GM18499 (cell line): ENCODE measurements around the gene ABCF2.

Source experiments
- ATAC-seq: cut with Tn5 transposase; IDR thresholded peaks from one replicate; pipeline ENCODE4 v1.9.1; 2021; ENCODE audit warnings: moderate number of reproducible peaks; ENCODE audit not compliant: insufficient read depth, unreplicated experiment

Gene ABCF2

GRCh38 chr7:151229249-151229648 is 2.2 kb upstream of the ABCF2 start:
- no peak for ATAC-seq

GRCh38 chr7:151228024-151228866 is 1.2 kb upstream of the ABCF2 start:
- ATAC-seq = no peak

GRCh38 chr7:151226560-151226874 is 488 bp downstream of the ABCF2 start:
- no peak for ATAC-seq

- no peak for ATAC-seq
Observed at GRCh38 chr7:151225948-151226510, 976 bp downstream of the ABCF2 start.

GRCh38 chr7:151223728-151224127 is 3.3 kb downstream of the ABCF2 start:
- no peak for ATAC-seq

GRCh38 chr7:151218170-151218569 is 8.8 kb downstream of the ABCF2 start:
- ATAC-seq = no peak

- no peak for ATAC-seq
Observed at GRCh38 chr7:151215396-151215795, 11.6 kb downstream of the ABCF2 start.

- ATAC-seq = no peak
Observed at GRCh38 chr7:151213826-151214225, 13.2 kb downstream of the ABCF2 start.

GRCh38 chr7:151212626-151213025 is 14.4 kb downstream of the ABCF2 start:
- ATAC-seq = no peak

- no peak for ATAC-seq
Observed at GRCh38 chr7:151211155-151211772, 15.7 kb downstream of the ABCF2 start.

GRCh38 chr7:151210087-151210854 is 16.7 kb downstream of the ABCF2 start, which contains the start of gene H2BK1:
TSS of gene H2BK1 (minus strand) at chr7:151210488. CDS start at chr7:151210318, 170 bp downstream.
- no peak for ATAC-seq

GRCh38 chr7:151209588-151209987 is 17.4 kb downstream of the ABCF2 start:
- ATAC-seq = no peak

GRCh38 chr7:151208253-151208862 is 18.6 kb downstream of the ABCF2 start:
- no peak for ATAC-seq

- no peak for ATAC-seq
Observed at GRCh38 chr7:151207804-151208203, 19.2 kb downstream of the ABCF2 start.

GRCh38 chr7:151207315-151207714 is 19.7 kb downstream of the ABCF2 start:
- no peak for ATAC-seq

- ATAC-seq = no peak
Observed at GRCh38 chr7:151206914-151207313, 20.1 kb downstream of the ABCF2 start.

- ATAC-seq = no peak
Observed at GRCh38 chr7:151205730-151206129, 21.3 kb downstream of the ABCF2 start.

- ATAC-seq = no peak
Observed at GRCh38 chr7:151204383-151205032, 22.5 kb downstream of the ABCF2 start.

- ATAC-seq = no peak
Observed at GRCh38 chr7:151202836-151203235, 24.2 kb downstream of the ABCF2 start.

- ATAC-seq = no peak
Observed at GRCh38 chr7:151201751-151202150, 25.3 kb downstream of the ABCF2 start.
